ENCODE results near the gene NUDT5.

NUDT5 gene

GRCh38 chr10:12191715-12192114, 4.0 kb downstream of the NUDT5 start:
- H3K4me3 ChIP-seq (ENCODE audit: low read length): no peak overlapping the region
- DNase-seq (ENCODE audit: low read depth): peak; percentile 32
- TF ChIP-seq CTCF (conservative IDR thresholded peaks at IDR 0.05; ENCODE audit: low read length): no peak

GRCh38 chr10:12189426-12189825, 6.3 kb downstream of the NUDT5 start:
- H3K4me3 ChIP-seq (ENCODE audit: low read length): no peak overlapping the region

GRCh38 chr10:12188656-12189055, 7.0 kb downstream of the NUDT5 start:
- TF ChIP-seq CTCF (conservative IDR thresholded peaks at IDR 0.05; ENCODE audit: low read length): no peak
- DNase-seq (ENCODE audit: low read depth): no peak
- H3K4me3 ChIP-seq (ENCODE audit: low read length): no peak overlapping the region

More at GRCh38 chr10:12189426-12189825, 6.3 kb downstream of the NUDT5 start:
- no peak for TF ChIP-seq CTCF (conservative IDR thresholded peaks at IDR 0.05; ENCODE audit: low read length)
- DNase-seq (ENCODE audit: low read depth): no peak

GRCh38 chr10:12187321-12187905, 8.3 kb downstream of the NUDT5 start:
- TF ChIP-seq CTCF (conservative IDR thresholded peaks at IDR 0.05; ENCODE audit: low read length): no peak

GRCh38 chr10:12186323-12186722, 9.4 kb downstream of the NUDT5 start:
- DNase-seq (ENCODE audit: low read depth): no peak
- H3K4me3 ChIP-seq (ENCODE audit: low read length): no peak overlapping the region
- no peak for TF ChIP-seq CTCF (conservative IDR thresholded peaks at IDR 0.05; ENCODE audit: low read length)

More at GRCh38 chr10:12187321-12187905, 8.3 kb downstream of the NUDT5 start:
- DNase-seq (ENCODE audit: low read depth): no peak
- no peak overlapping the region for H3K4me3 ChIP-seq (ENCODE audit: low read length)

- H3K4me3 ChIP-seq (ENCODE audit: low read length): no peak overlapping the region
- DNase-seq (ENCODE audit: low read depth): no peak
- TF ChIP-seq CTCF (conservative IDR thresholded peaks at IDR 0.05; ENCODE audit: low read length): no peak
Observed at GRCh38 chr10:12184165-12184564, 11.5 kb downstream of the NUDT5 start.

- no peak for DNase-seq (ENCODE audit: low read depth)
- no peak for TF ChIP-seq CTCF (conservative IDR thresholded peaks at IDR 0.05; ENCODE audit: low read length)
- H3K4me3 ChIP-seq (ENCODE audit: low read length): no peak overlapping the region
Observed at GRCh38 chr10:12181065-12181775, 14.5 kb downstream of the NUDT5 start.
